ENCODE data around the gene IL18R1. TPM values are rescaled to one million over a fixed set of nuclear protein-coding genes. Genes with fewer than 3 reads are reported as not detected.
A peak's percentile ranks its signal among the peaks of the same experiment; 100 is the strongest.

IL18R1 gene
- polyA plus RNA-seq, 1 experiment, result 2.5 TPM

DNA sequence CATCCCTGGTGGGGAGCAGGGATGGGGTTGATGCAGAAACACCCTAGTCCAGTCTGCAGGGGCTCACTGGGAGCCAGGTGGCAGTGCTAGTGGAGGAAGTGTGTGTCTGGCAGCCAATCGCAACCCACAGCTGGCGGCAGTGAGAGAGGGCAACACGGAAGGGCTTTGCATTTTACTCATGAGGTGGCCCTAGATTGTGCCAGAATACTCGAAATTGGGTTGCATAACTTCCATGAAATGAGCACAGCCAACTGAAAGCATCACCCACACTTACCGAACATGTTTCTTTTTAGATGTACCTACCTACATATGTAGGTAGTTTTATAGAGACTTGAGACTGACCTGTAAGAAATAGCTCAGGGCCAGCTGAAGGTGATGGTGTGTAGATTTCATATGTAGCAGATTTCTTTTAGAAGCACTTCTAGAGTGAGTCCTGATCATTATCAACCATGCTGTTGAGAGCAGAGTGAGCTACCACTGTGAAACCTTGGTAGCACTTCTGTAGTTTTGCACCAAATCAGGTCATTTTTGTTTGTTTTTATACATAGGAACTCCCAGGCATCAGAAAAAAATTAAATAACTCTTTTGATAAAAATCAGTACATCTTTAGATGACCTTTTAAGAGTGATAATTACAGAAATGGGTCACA is 13.0 kb downstream of the IL18R1 start:
- ChIA-PET CTCF (interaction anchor here (1.2 kb wide), 1 partner anchor 12 kb away, joined by 4 read pairs; no protein-coding TSS in a partner anchor), POLR2A (no interaction called here)
- TF ChIP-seq CTCF (IDR thresholded peaks at IDR 0.05; ENCODE audit: low read depth, low read length), result no peak
- Histone ChIP-seq H3K27ac (ENCODE audit: low read depth, low read length) (no peak overlapping the region), H3K4me3 (ENCODE audit: low read depth, low read length) (no peak overlapping the region), H3K9me3 (ENCODE audit: control insufficient read depth, insufficient read depth, low read length) (peaks cover 7% of the 10 kb centered on the region; the same call in 1 of the 2 replicates), H3K27me3 (ENCODE audit: control insufficient read depth, insufficient read depth, low read length) (no peaks in the 10 kb centered on the region)
- no peak for DNase-seq (ENCODE audit: low read depth, low spot score)

GRCh38 chr2:102369866-102370265 is 14.3 kb downstream of the IL18R1 start:
- H3K27me3 ChIP-seq (ENCODE audit: control insufficient read depth, insufficient read depth, low read length), result no peaks in the 10 kb centered on the region
- TF ChIP-seq CTCF (IDR thresholded peaks at IDR 0.05; ENCODE audit: low read depth, low read length), result no peak
- no peak for DNase-seq (ENCODE audit: low read depth, low spot score)
- H3K4me3 ChIP-seq (ENCODE audit: low read depth, low read length), result no peak overlapping the region
- H3K27ac ChIP-seq (ENCODE audit: low read depth, low read length), result no peak overlapping the region
- H3K9me3 ChIP-seq (ENCODE audit: control insufficient read depth, insufficient read depth, low read length), result peaks cover 9% of the 10 kb centered on the region; the same call in 1 of the 2 replicates
- ChIA-PET CTCF (interaction anchor here (0.5 kb wide), 1 partner anchor 356 kb away, joined by 3 read pairs; no protein-coding TSS in a partner anchor), POLR2A (no interaction called here)

GRCh38 chr2:102376052-102376591 is 20.5 kb downstream of the IL18R1 start:
- ChIA-PET CTCF (interaction anchor here (1.6 kb wide), 1 partner anchor 67 kb away, joined by 4 read pairs; no protein-coding TSS in a partner anchor), POLR2A (no interaction called here)
- TF ChIP-seq CTCF (IDR thresholded peaks at IDR 0.05; ENCODE audit: low read depth, low read length), result no peak
- Histone ChIP-seq H3K27ac (ENCODE audit: low read depth, low read length) (peak overlapping the region; percentile 24), H3K4me3 (ENCODE audit: low read depth, low read length) (no peak overlapping the region), H3K27me3 (ENCODE audit: control insufficient read depth, insufficient read depth, low read length) (no peaks in the 10 kb centered on the region), H3K9me3 (ENCODE audit: control insufficient read depth, insufficient read depth, low read length) (peaks cover 4% of the 10 kb centered on the region; the same call in 1 of the 2 replicates)
- DNase-seq (ENCODE audit: low read depth, low spot score), result no peak

GRCh38 chr2:102383722-102384121 is 28.1 kb downstream of the IL18R1 start:
- Histone ChIP-seq H3K4me3 (ENCODE audit: low read depth, low read length) (no peak overlapping the region), H3K27me3 (ENCODE audit: control insufficient read depth, insufficient read depth, low read length) (no peaks in the 10 kb centered on the region), H3K9me3 (ENCODE audit: control insufficient read depth, insufficient read depth, low read length) (peaks cover 3% of the 10 kb centered on the region; the same call in 1 of the 2 replicates), H3K27ac (ENCODE audit: low read depth, low read length) (no peak overlapping the region)
- no peak for TF ChIP-seq CTCF (IDR thresholded peaks at IDR 0.05; ENCODE audit: low read depth, low read length)
- POLR2A ChIA-PET, result no interaction called here
- DNase-seq (ENCODE audit: low read depth, low spot score), result no peak
- CTCF ChIA-PET, result no interaction called here

DNA sequence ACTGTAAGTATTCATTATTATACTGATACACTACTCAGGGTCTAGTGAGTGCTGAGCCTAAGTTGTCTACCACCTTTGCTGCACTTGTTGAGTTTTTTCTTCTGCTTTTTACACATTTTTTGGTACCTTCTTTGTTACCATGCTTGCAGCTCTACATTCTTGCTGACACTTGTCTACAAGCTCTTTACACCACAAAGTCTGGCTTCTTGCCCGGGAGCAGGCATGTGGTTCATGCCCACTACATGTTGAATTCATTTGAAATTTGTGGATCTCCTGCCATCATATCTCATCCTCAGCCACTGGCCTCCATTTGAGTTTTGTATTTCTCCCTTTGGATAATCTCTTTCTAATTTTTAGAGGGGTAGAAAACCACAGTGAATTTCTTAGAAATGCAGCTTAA is 29.9 kb downstream of the IL18R1 start:
- CTCF ChIA-PET, result interaction anchor here (0.9 kb wide), 1 partner anchor 58 kb away, joined by 3 read pairs; no protein-coding TSS in a partner anchor
- POLR2A ChIA-PET, result no interaction called here
- no peak for TF ChIP-seq CTCF (IDR thresholded peaks at IDR 0.05; ENCODE audit: low read depth, low read length)
- H3K27ac ChIP-seq (ENCODE audit: low read depth, low read length), result no peak overlapping the region
- H3K27me3 ChIP-seq (ENCODE audit: control insufficient read depth, insufficient read depth, low read length), result no peaks in the 10 kb centered on the region
- peaks cover 3% of the 10 kb centered on the region; the same call in 1 of the 2 replicates for H3K9me3 ChIP-seq (ENCODE audit: control insufficient read depth, insufficient read depth, low read length)
- H3K4me3 ChIP-seq (ENCODE audit: low read depth, low read length), result no peak overlapping the region
- no peak for DNase-seq (ENCODE audit: low read depth, low spot score)
